ENCODE results near the gene ERFE. TPM values are rescaled to one million over a fixed set of nuclear protein-coding genes. Genes with fewer than 3 reads are reported as not detected.

ERFE gene
- total RNA-seq, 4 donors from 2014 or later, result 0.85 TPM; not detected in 3

- no peak for TF ChIP-seq CTCF (IDR thresholded peaks at IDR 0.05; ENCODE audit: low read depth)
Observed at GRCh38 chr2:238167344-238167715, 8.6 kb downstream of the ERFE start.

GRCh38 chr2:238167761-238168160, 9.0 kb downstream of the ERFE start:
- TF ChIP-seq CTCF (IDR thresholded peaks at IDR 0.05; ENCODE audit: low read depth), result no peak

- TF ChIP-seq CTCF (IDR thresholded peaks at IDR 0.05; ENCODE audit: low read depth), result no peak
Observed at GRCh38 chr2:238168196-238169047, 9.7 kb downstream of the ERFE start.

- TF ChIP-seq CTCF (IDR thresholded peaks at IDR 0.05; ENCODE audit: low read depth), result no peak
Observed at GRCh38 chr2:238169048-238169707, 10.4 kb downstream of the ERFE start.

GRCh38 chr2:238169708-238170251, 11.0 kb downstream of the ERFE start:
- TF ChIP-seq CTCF (IDR thresholded peaks at IDR 0.05; ENCODE audit: low read depth), result no peak

GRCh38 chr2:238170386-238171071, 11.8 kb downstream of the ERFE start:
- no peak for TF ChIP-seq CTCF (IDR thresholded peaks at IDR 0.05; ENCODE audit: low read depth)

Data from subcutaneous adipose tissue (tissue), 4 donors.